Activated CD8-positive, alpha-beta T cell treated with anti-CD3 and anti-CD28 coated beads, Interleukin-2, amount 10 ng/mL, durations not matched to agents 7 days and 5 days (primary cell): ENCODE measurements around the gene ZNF586. TPM values are rescaled to one million over a fixed set of nuclear protein-coding genes. Genes with fewer than 3 reads are reported as not detected.
"Not testable (repeated sequence)": the region's sequence is repeated elsewhere in the genome, so short reads cannot be mapped to it uniquely, and the experiment has no call there.

Experiments used
- ATAC-seq: fragments of 150-1000 bp; cut with Tn5 transposase; one replicate; pipeline ENCODE4 v1.10.0; 2021; ENCODE audit warnings: moderate library complexity
- CTCF ChIA-PET: fragments of 350-600 bp; sonication (Branson Sonifier 250); formaldehyde crosslinking; loops from one replicate; lab custom pipeline; 2021; ENCODE audit warnings: antibody characterized with exemption; lab: Charles Lee
- POLR2A ChIA-PET: fragments of 350-600 bp; sonication (Branson Sonifier 250); formaldehyde crosslinking; loops from one replicate; lab custom pipeline; 2021; ENCODE audit warnings: antibody characterized with exemption; lab: Charles Lee
- DNase-seq: peaks from one replicate; pipeline ENCODE4 v3.0.0-alpha.2; 2020
- H3K27ac Mint-ChIP-seq: one replicate; pipeline ENCODE4 v1.8.0; 2021; ENCODE audit warnings: mild to moderate bottlenecking, mixed read lengths
- H3K27me3 Mint-ChIP-seq: one replicate; pipeline ENCODE4 v1.8.0; 2021; ENCODE audit warnings: low read depth, mixed read lengths
- H3K36me3 Mint-ChIP-seq: one replicate; pipeline ENCODE4 v1.8.0; 2021; ENCODE audit warnings: low read depth, mixed read lengths
- H3K4me1 Mint-ChIP-seq: one replicate; pipeline ENCODE4 v1.8.0; 2021; ENCODE audit warnings: low read depth, mixed read lengths
- H3K4me3 Mint-ChIP-seq: one replicate; pipeline ENCODE4 v1.8.0; 2021; ENCODE audit warnings: mild to moderate bottlenecking, mixed read lengths
- H3K9me3 Mint-ChIP-seq: one replicate; pipeline ENCODE4 v1.8.0; 2022; ENCODE audit warnings: mixed read lengths; ENCODE audit not compliant: insufficient read depth
- total RNA-seq, 2 experiments: library from RNA; stranded (reverse); gene quantifications; one replicate each; pipeline ENCODE4 v1.2.3, GENCODE V29; 2021

Gene ZNF586
- total RNA-seq, 2 experiments from 2014 or later = 21.3 to 25.3 TPM

DNA sequence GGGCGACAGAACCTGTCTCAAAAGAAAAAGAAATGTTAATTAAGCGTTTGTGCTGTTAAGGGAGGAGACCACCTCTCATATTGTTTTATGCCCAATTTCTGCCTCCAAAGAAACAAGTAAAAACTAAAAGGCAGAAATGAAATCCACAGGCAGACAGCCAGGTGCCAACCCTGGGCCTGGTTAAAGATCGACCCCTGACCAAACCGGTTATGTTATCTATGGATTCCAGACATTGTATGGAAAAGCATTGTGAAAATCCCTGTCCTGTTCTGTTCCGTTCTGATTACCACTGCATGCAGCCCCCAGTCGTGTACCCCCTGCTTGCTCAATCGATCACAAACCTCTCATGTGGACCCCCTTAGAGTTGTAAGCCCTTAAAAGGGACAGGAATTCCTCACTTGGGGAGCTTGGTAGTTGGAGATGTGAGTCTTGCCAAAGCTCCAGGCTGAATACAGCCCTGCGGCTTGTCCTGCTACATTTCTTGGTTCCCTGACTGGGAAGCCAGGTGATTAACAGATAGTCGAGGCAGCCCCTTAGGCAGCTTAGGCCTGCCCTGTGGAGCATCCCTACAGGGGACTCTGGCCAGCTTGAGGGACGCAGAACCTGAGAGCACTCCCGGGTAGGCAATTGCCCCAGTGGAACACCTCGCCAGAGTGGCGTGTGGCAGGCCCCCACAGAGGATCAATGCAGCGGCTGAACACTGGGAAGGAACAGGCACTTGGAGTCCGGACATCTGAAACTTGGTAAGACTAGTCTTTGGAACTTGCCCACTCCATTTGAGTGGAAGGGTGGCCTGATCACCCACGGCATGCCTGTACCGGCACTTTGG lies 46.0 kb downstream of the ZNF586 start:
- ATAC-seq (no peak), DNase-seq (no peak)
- Mint-ChIP-seq H3K27me3 (no peaks in the 10 kb centered on the region), H3K27ac (peak overlapping the region; percentile 90), H3K4me3 (peak overlapping the region; percentile 94), H3K9me3 (no peaks in the 10 kb centered on the region), H3K36me3 (peaks cover 32% of the 10 kb centered on the region), H3K4me1 (peaks cover 58% of the 10 kb centered on the region)
- ChIA-PET CTCF (no interaction called here), POLR2A (interaction anchor here (0.6 to 1.2 kb wide), 5 partner anchors 68 to 463 kb away, joined by 3 to 4 read pairs (median 3); partner anchors contain the start of genes ZNF776, ZNF8 and ZNF814)

- Mint-ChIP-seq H3K9me3 (no peaks in the 10 kb centered on the region), H3K4me1 (peaks cover 65% of the 10 kb centered on the region), H3K4me3 (no peak overlapping the region), H3K27ac (no peak overlapping the region), H3K27me3 (no peaks in the 10 kb centered on the region), H3K36me3 (peaks cover 35% of the 10 kb centered on the region)
- POLR2A ChIA-PET = no interaction called here
- ATAC-seq (no peak), DNase-seq (no peak)
- CTCF ChIA-PET = no interaction called here
Measured at GRCh38 chr19:57816652-57817051, 47.2 kb downstream of the ZNF586 start.

GRCh38 chr19:57817976-57818375 lies 48.5 kb downstream of the ZNF586 start:
- ChIA-PET POLR2A (interaction anchor here (1.4 kb wide), 2 partner anchors 49 to 71 kb away, joined by 4 read pairs; partner anchors contain the start of genes ZNF586 and ZNF776), CTCF (no interaction called here)
- Mint-ChIP-seq H3K27me3 (no peaks in the 10 kb centered on the region), H3K4me3 (no peak overlapping the region), H3K4me1 (peaks cover 62% of the 10 kb centered on the region), H3K9me3 (no peaks in the 10 kb centered on the region), H3K27ac (no peak overlapping the region), H3K36me3 (peaks cover 34% of the 10 kb centered on the region)
- no peak for ATAC-seq
- DNase-seq = no peak

- DNase-seq = no peak
- ATAC-seq = no peak
- peak overlapping the region; percentile 99 for H3K27ac Mint-ChIP-seq
- H3K36me3 Mint-ChIP-seq = peaks cover 36% of the 10 kb centered on the region
- ChIA-PET CTCF (interaction anchor here (0.9 to 2.1 kb wide), 2 partner anchors 18 to 137 kb away, joined by 3 to 9 read pairs; partner anchors contain the start of gene ZNF551), POLR2A (interaction anchor here (1.2 to 1.6 kb wide), 4 partner anchors 18 to 71 kb away, joined by 4 to 7 read pairs (median 6); partner anchors contain the start of genes ZNF586 and ZNF776)
- H3K4me1 Mint-ChIP-seq = peaks cover 61% of the 10 kb centered on the region
- H3K27me3 Mint-ChIP-seq = no peaks in the 10 kb centered on the region
- H3K9me3 Mint-ChIP-seq = no peaks in the 10 kb centered on the region
- H3K4me3 Mint-ChIP-seq = peak overlapping the region; percentile 88
Measured at GRCh38 chr19:57818378-57818777, 48.9 kb downstream of the ZNF586 start.

GRCh38 chr19:57819475-57820148 lies 50.1 kb downstream of the ZNF586 start:
- peaks cover 63% of the 10 kb centered on the region for H3K4me1 Mint-ChIP-seq
- peak overlapping the region; percentile 99 for H3K27ac Mint-ChIP-seq

DNA sequence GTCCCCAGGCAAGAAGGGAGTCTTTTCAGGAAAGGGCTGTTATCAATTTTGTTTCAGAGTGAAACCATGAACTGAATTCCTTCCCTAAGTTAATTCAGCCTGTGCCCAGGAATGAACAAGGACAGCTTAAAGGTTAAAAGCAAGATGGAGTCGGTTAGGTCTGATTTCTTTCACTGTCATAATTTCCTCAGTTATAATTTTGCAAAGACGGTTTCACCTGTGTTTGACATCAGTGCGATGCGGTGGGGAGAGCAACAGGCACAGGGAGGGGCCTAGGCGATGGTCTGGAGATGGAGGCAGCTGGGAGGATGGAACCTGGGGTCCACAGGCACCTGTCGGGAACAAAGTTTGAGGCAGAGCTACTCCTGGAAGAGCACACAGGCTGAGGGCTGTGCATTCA lies 51.1 kb downstream of the ZNF586 start:
- no peaks in the 10 kb centered on the region for H3K9me3 Mint-ChIP-seq
- no peak for DNase-seq
- POLR2A ChIA-PET = interaction anchor here (0.5 to 1.5 kb wide), 6 partner anchors 41 to 1419 kb away, joined by 3 to 5 read pairs (median 3); partner anchors contain the start of genes ZNF418 and ZNF814

More at GRCh38 chr19:57819475-57820148, 50.1 kb downstream of the ZNF586 start:
- H3K4me3 Mint-ChIP-seq = peak overlapping the region; percentile 88
- ATAC-seq = peak; percentile 92
- ChIA-PET CTCF (interaction anchor here (0.9 to 2.1 kb wide), 3 partner anchors 19 to 138 kb away, joined by 3 to 9 read pairs (median 3); partner anchors contain the start of gene ZNF551), POLR2A (interaction anchor here (0.5 to 1.6 kb wide), 15 partner anchors 16 to 1418 kb away, joined by 3 to 7 read pairs (median 3); partner anchors contain the start of genes ZNF418, ZNF551, ZNF587 and ZNF776)
- H3K27me3 Mint-ChIP-seq = no peaks in the 10 kb centered on the region
- no peaks in the 10 kb centered on the region for H3K9me3 Mint-ChIP-seq
- DNase-seq = peak; percentile 90
- peaks cover 41% of the 10 kb centered on the region for H3K36me3 Mint-ChIP-seq

DNA sequence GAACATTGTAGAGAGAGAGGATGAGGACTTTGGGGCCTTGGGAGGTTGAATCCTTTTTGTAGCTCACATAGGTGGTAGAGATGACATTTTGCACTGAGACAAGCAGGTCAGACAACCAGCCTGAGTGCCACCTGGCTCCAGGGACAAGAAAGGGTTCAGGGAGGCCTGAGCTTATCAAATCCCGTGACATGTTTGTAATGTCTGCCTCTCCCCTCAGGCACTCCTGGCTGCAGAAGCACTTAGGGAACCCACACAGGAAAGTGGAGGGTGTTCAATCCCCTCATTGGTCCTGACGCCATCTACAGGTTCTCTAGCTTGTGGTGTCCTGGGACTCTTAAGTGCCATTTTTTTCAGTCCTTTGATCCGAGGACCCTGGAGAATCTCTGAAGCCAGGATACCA lies 51.6 kb downstream of the ZNF586 start:
- H3K27me3 Mint-ChIP-seq = not testable (repeated sequence)

More for the DNA sequence above, 51.1 kb downstream of the ZNF586 start:
- H3K36me3 Mint-ChIP-seq = peaks cover 42% of the 10 kb centered on the region
- ATAC-seq = no peak
- CTCF ChIA-PET = interaction anchor here (1.0 to 2.1 kb wide), 2 partner anchors 83 to 139 kb away, joined by 3 to 9 read pairs; partner anchors contain the start of gene ZNF551
- H3K27ac Mint-ChIP-seq = peak overlapping the region; percentile 99
- peaks cover 54% of the 10 kb centered on the region for H3K4me1 Mint-ChIP-seq
- peak overlapping the region; percentile 88 for H3K4me3 Mint-ChIP-seq
- H3K27me3 Mint-ChIP-seq = no peaks in the 10 kb centered on the region

DNA sequence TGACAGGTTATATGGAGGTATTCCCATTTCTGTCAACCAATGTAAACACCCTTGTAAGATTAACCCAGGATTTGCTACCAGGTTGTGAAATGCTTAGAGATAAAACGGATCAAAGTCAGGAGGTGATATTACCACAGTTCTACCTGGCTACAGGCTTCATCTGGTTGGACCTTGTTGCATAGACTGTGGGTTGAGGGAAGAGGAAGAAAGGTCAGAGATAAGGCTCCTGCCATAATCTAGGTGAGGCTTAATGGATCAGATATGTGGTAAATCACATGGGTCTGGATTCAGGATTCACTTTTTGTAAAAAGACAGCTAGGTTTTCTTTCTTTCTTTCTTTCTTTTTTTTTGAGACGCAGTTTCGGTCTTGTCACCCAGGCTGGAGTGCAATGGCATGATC lies 52.0 kb downstream of the ZNF586 start:
- H3K27ac Mint-ChIP-seq, ATAC-seq, H3K4me3 Mint-ChIP-seq, H3K9me3 Mint-ChIP-seq, CTCF ChIA-PET, H3K27me3 Mint-ChIP-seq, DNase-seq: not testable (repeated sequence)
- Mint-ChIP-seq H3K4me1 (peaks cover 47% of the 10 kb centered on the region), H3K36me3 (peaks cover 48% of the 10 kb centered on the region)
- POLR2A ChIA-PET = interaction anchor here (0.9 kb wide), 1 partner anchor 28 kb away, joined by 5 read pairs; the partner anchor contains the start of gene ZNF587

More for the DNA sequence above, 51.6 kb downstream of the ZNF586 start:
- DNase-seq, ATAC-seq, POLR2A ChIA-PET, H3K9me3 Mint-ChIP-seq: not testable (repeated sequence)
- H3K4me3 Mint-ChIP-seq = peak overlapping the region; percentile 88
- H3K4me1 Mint-ChIP-seq = peaks cover 51% of the 10 kb centered on the region
- H3K36me3 Mint-ChIP-seq = peaks cover 46% of the 10 kb centered on the region
- peak overlapping the region; percentile 99 for H3K27ac Mint-ChIP-seq
- CTCF ChIA-PET = interaction anchor here (1.0 kb wide), 1 partner anchor 83 kb away, joined by 3 read pairs; no protein-coding TSS in a partner anchor

GRCh38 chr19:57823155-57823554 lies 53.7 kb downstream of the ZNF586 start:
- not testable (repeated sequence) for H3K27ac Mint-ChIP-seq

DNA sequence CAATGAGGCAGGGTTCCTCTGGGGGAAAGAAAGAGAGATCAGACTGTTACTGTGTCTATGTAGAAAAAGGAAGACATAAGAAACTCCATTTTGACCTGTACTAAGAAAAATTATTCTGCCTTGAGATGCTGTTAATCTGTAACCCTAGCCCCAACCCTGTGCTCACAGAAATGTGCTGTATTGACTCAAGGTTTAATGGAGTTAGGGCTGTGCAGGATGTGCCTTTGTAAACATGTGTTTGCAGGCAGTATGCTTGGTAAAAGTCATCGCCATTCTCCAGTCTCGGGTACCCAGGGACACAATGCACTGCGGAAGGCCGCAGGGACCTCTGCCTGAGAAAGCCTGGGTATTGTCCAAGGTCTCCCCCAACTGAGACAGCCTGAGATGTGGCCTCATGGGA lies 54.1 kb downstream of the ZNF586 start:
- ATAC-seq, CTCF ChIA-PET, H3K4me3 Mint-ChIP-seq, H3K27me3 Mint-ChIP-seq, DNase-seq, H3K9me3 Mint-ChIP-seq, POLR2A ChIA-PET, H3K27ac Mint-ChIP-seq: not testable (repeated sequence)
- H3K36me3 Mint-ChIP-seq = peaks cover 57% of the 10 kb centered on the region
- H3K4me1 Mint-ChIP-seq = peaks cover 42% of the 10 kb centered on the region

More at GRCh38 chr19:57823155-57823554, 53.7 kb downstream of the ZNF586 start:
- CTCF ChIA-PET, H3K4me3 Mint-ChIP-seq, H3K27me3 Mint-ChIP-seq, H3K9me3 Mint-ChIP-seq, ATAC-seq, DNase-seq, POLR2A ChIA-PET: not testable (repeated sequence)
- H3K36me3 Mint-ChIP-seq = peaks cover 57% of the 10 kb centered on the region
- peaks cover 46% of the 10 kb centered on the region for H3K4me1 Mint-ChIP-seq

DNA sequence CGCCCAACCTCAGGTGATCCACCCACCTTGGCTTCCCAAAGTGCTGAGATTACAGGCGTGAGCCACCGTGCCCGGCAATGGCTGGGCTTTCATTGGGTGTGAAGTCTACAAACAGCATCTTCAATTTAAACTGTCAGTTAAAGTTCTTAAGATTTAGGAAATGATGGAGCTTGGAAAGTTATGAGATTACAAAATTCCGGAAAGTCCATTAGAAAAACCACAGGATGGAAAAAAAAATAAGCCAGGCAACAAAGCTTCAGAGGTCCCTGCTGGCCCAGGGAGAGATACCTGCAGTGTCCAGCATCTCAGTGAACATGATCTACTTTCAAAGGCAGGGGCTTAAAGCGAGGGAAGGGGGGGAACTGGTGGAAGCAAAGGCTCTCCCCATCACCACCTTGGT lies 56.0 kb downstream of the ZNF586 start:
- H3K36me3 Mint-ChIP-seq = peaks cover 66% of the 10 kb centered on the region
- H3K27me3 Mint-ChIP-seq = no peaks in the 10 kb centered on the region
- POLR2A ChIA-PET = no interaction called here
- peaks cover 36% of the 10 kb centered on the region for H3K4me1 Mint-ChIP-seq
- H3K4me3 Mint-ChIP-seq = no peak overlapping the region
- CTCF ChIA-PET = no interaction called here
- DNase-seq (no peak), ATAC-seq (no peak)
- no peak overlapping the region for H3K27ac Mint-ChIP-seq
- no peaks in the 10 kb centered on the region for H3K9me3 Mint-ChIP-seq
